Left kidney (tissue), 1 donor: ENCODE data around the gene PCSK6. TPM values are rescaled to one million over a fixed set of nuclear protein-coding genes. Genes with fewer than 3 reads are reported as not detected.

ENCODE experiments used
- polyA plus RNA-seq: library from polyadenylated mRNA; unstranded; fragments of 120-200 nt; gene quantifications from one replicate; pipeline ENCODE4 v1.2.1, GENCODE V29; 2013; ENCODE audit not compliant: insufficient read length

The PCSK6 gene
- polyA plus RNA-seq, 1 donor = 7.0 TPM

Other genes with a start within 250 kb of the PCSK6 start
- 47.1 TPM for gene CHSY1, start 237.7 kb downstream of the PCSK6 start, polyA plus RNA-seq
- 61.4 TPM for gene SELENOS, start 212.2 kb downstream of the PCSK6 start, polyA plus RNA-seq
- gene SNRPA1, start 194.5 kb downstream of the PCSK6 start, polyA plus RNA-seq = 77.9 TPM
- 66.0 TPM for gene TM2D3, start 162.7 kb upstream of the PCSK6 start, polyA plus RNA-seq
- gene TARS3, start 234.8 kb upstream of the PCSK6 start, polyA plus RNA-seq = 24.3 TPM